Cardiac muscle cell (in vitro differentiated cells and primary cell): ENCODE measurements around the gene HSH2D. TPM values are rescaled to one million over a fixed set of nuclear protein-coding genes. Genes with fewer than 3 reads are reported as not detected.

Source experiments
- DNase-seq, 2 donors: peaks; one replicate each; pipeline versions ENCODE4 v3.0.0 to v3.0.0-alpha.2; 2010 to 2017; ENCODE audit warnings: low read depth in 1 of 2, low spot score in 1 of 2
- H3K27ac ChIP-seq: fragments of 200-600 bp; sonication (generic); 2 replicates; pipeline ENCODE4 v1.5.1; 2016
- H3K27me3 ChIP-seq: fragments of 200-600 bp; sonication (generic); 2 replicates; pipeline ENCODE4 v1.6.0; 2016; ENCODE audit warnings: control low read depth
- H3K36me3 ChIP-seq: fragments of 200-600 bp; sonication (generic); 2 replicates; pipeline ENCODE4 v1.5.1; 2016; ENCODE audit warnings: control low read depth
- H3K4me1 ChIP-seq: fragments of 200-600 bp; sonication (generic); 2 replicates; pipeline ENCODE4 v1.8.1; 2017; ENCODE audit warnings: low read depth, mild to moderate bottlenecking, mixed run types
- H3K4me3 ChIP-seq: fragments of 200-600 bp; sonication (generic); 2 replicates; pipeline ENCODE4 v1.5.1; 2016; ENCODE audit warnings: mild to moderate bottlenecking
- H3K9me3 ChIP-seq: fragments of 200-600 bp; sonication (generic); 2 replicates; pipeline ENCODE4 v1.5.1; 2017; ENCODE audit warnings: low read depth, mild to moderate bottlenecking, control low read depth
- polyA plus RNA-seq: library from polyadenylated mRNA; unstranded; fragments of >200 nt; fragmentation: Nextera tagmentation; extraction: Ambion mirVana; gene quantifications from 2 replicates; pipeline ENCODE4 v1.2.1, GENCODE V29; 2016
- total RNA-seq: library from RNA; depleted of rRNA; stranded (reverse); fragments of >200 nt; gene quantifications from 2 replicates; pipeline ENCODE4 v1.2.3, GENCODE V29; 2016
- TF ChIP-seq, protein P1 (sequence below): IDR thresholded peaks from 2 replicates; pipeline ENCODE4 v1.5.1; 2012; ENCODE audit warnings: low read depth, mild to moderate bottlenecking, low read length

The HSH2D gene
- total and polyA plus RNA-seq, 2 experiments from 2014 or later: not detected

DNA sequence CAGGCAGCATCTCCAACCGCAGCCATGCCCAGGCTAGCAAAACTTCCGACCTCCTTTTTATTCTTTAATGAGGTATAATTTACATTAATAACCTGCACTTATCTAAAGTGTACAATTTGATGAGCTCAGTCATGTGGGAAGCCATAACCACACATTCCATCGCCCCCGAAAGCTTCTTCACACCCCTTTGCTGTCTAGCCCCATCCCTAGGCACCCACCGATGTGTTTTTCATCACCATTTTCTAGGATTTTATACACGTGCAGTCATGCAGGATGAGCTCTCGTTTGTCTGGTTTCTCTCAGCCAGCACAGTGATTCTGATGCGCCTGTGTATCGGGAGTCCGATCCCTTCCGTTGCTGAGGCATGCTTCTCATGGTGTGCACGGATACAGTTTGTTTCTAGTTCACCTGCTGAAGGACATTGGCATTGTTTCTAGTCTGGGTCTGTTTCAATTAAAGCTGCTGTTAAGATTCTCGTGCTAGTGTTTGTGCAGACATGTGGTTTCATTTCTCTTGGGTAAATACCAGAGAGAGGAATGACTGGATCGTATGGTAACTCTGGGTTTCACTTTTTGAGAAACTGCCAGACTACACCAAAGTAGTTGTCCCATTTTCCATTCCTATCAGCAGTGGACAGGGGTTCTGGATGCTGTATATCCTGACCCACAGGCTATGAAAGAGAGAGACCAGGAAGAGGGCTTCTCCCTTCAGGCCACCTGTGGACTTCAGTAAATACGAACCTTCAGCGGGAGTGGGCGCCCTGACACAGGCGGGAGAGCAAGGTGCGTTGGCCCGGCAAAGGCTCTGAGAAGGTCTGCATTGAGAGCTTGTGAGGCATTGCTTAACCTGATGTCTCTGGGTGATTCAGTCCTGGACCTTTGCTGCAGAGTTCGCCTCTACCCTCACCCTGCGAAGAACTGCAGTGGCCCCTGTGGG is 59.1 kb downstream of the HSH2D start:
- H3K27me3 ChIP-seq: no peaks in the 10 kb centered on the region
- no peaks in the 10 kb centered on the region for H3K9me3 ChIP-seq
- H3K27ac ChIP-seq: no peak overlapping the region
- no peaks in the 10 kb centered on the region for H3K36me3 ChIP-seq
- no peak overlapping the region for H3K4me3 ChIP-seq
- DNase-seq: no peak
- TF ChIP-seq, protein P1, sequence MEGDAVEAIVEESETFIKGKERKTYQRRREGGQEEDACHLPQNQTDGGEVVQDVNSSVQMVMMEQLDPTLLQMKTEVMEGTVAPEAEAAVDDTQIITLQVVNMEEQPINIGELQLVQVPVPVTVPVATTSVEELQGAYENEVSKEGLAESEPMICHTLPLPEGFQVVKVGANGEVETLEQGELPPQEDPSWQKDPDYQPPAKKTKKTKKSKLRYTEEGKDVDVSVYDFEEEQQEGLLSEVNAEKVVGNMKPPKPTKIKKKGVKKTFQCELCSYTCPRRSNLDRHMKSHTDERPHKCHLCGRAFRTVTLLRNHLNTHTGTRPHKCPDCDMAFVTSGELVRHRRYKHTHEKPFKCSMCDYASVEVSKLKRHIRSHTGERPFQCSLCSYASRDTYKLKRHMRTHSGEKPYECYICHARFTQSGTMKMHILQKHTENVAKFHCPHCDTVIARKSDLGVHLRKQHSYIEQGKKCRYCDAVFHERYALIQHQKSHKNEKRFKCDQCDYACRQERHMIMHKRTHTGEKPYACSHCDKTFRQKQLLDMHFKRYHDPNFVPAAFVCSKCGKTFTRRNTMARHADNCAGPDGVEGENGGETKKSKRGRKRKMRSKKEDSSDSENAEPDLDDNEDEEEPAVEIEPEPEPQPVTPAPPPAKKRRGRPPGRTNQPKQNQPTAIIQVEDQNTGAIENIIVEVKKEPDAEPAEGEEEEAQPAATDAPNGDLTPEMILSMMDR: no peak
- no peaks in the 10 kb centered on the region for H3K4me1 ChIP-seq

DNA sequence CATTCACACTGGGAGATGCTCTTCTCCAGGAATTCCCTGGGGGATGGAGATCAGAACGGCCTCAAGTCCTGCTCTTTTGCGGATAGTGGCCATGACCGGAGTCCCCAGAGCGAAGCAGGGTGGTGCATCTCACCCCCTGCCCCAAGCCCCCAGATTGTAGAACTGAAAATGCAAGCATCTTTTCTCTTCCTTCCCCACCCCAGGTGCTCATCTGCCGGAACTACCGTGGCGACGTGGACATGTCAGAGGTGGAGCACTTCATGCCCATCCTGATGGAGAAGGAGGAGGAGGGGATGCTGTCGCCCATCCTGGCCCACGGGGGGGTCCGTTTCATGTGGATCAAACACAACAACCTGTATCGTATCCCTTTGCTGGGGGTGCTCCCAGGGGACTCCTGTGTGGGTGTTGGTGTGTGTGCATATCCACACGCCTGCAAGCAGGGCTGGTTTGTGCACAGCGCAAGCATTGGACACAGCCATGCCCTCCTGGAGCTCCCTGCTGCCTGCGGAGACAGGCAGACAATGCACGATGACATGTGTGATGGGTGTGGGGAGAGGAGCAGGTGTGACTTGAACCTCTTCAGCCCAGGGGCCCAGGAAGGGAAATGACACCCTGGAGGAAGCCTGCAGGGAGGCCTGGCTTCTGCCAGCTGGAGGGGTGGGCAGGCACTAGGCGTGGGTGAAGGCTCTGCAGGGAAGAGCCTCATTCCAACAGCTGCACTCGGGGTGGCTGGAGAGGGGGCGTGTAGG is 59.9 kb downstream of the HSH2D start:
- no peaks in the 10 kb centered on the region for H3K4me1 ChIP-seq
- no peak overlapping the region for H3K4me3 ChIP-seq
- H3K27me3 ChIP-seq: no peaks in the 10 kb centered on the region
- TF ChIP-seq, protein P1: no peak
- H3K9me3 ChIP-seq: no peaks in the 10 kb centered on the region
- H3K36me3 ChIP-seq: peaks cover 6% of the 10 kb centered on the region
- no peak overlapping the region for H3K27ac ChIP-seq
- DNase-seq: no peak

DNA sequence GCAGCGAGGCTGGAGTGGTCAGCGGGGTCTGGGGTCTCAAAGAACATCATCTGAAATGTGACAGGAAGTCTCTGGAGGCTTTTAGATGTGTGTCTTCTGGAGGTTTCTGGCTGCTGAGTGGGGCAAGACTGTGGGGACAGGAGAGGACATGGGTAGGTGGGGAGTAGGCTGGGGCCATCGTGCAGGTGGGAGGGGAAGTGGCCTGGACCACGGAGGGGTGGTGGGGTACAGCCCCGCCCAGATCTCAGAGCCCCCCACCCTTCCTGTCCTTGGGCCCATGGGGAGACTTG is 60.5 kb downstream of the HSH2D start:
- Histone ChIP-seq H3K27me3 (no peaks in the 10 kb centered on the region), H3K9me3 (no peaks in the 10 kb centered on the region), H3K36me3 (peaks cover 10% of the 10 kb centered on the region), H3K27ac (no peak overlapping the region), H3K4me3 (no peak overlapping the region), H3K4me1 (no peaks in the 10 kb centered on the region)
- TF ChIP-seq, protein P1: no peak
- DNase-seq: no peak

DNA sequence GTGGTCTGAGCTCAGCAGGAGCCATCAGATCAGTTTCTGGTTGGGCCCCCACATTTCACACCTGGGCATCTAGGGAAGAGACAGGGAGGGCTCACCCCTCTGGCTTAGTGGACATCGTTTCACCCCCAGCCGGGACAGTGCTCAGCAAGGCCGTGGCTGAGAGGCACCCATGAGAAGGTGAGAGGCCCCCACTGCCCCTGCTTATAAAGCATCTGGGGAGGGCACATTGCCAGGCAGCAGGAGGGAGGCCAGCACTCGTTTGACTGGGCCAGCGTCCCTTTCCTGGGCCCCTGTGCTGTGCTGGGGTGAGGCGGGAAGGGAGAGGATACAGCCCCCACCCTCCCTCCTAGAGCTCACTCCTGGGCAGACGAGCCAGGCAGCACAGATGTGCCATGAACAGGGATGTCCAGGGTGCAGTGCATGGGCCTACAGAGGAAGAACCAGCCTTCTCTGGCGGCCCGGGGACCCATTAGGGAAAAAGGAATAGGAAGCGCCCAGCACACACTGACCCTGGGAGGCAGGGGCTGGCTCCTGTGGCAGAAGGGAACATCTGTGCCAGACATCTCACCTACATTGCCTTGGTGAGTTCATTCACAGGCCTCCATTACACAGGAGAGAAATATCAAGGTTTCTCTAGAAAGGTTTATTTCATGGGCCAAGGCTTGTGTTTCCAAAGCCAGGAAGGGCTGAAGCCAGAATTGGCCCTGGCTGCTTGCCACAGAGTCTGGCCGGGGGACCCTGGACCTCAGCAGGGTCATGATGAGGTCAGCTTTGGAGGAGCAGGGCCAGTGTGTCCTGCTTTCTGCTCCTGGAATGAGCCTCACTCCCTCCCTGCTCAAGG is 61.9 kb downstream of the HSH2D start:
- Histone ChIP-seq H3K9me3 (no peaks in the 10 kb centered on the region), H3K27me3 (no peaks in the 10 kb centered on the region), H3K4me3 (no peak overlapping the region), H3K36me3 (peaks cover 12% of the 10 kb centered on the region), H3K27ac (no peak overlapping the region), H3K4me1 (no peaks in the 10 kb centered on the region)
- TF ChIP-seq, protein P1: no peak
- no peak for DNase-seq

DNA sequence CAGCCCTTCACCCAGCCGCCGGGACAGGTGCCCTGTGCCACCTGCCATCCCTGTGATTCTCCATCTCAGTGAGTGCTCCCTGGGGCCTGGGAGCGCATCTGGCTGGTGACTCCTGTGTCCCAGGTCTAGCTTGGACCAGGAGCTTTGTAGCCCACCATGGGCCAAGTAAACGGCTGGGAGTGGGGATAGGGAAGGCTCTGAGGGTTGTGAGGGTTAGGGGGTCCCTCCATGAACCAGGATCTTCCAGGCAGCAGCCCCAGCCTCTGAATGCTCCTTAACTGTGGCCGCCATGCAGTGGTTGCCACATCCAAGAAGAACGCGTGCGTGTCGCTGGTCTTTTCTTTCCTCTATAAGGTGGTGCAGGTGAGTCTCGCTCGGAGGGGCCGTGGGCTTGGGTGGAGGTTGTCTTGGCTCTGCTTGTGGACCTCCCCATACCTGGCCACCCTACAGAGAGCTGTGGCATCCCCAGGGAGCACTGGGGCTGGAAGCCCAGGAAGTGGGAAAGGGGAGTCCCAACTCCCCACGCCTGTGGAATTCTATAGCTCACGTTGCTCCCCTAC is 62.6 kb downstream of the HSH2D start:
- Histone ChIP-seq H3K9me3 (no peaks in the 10 kb centered on the region), H3K4me3 (no peak overlapping the region), H3K27ac (no peak overlapping the region), H3K36me3 (peaks cover 12% of the 10 kb centered on the region), H3K27me3 (no peaks in the 10 kb centered on the region), H3K4me1 (no peaks in the 10 kb centered on the region)
- no peak for DNase-seq
- TF ChIP-seq, protein P1: no peak
